ENCODE data around the gene ATP5MC2.

Gene ATP5MC2

GRCh38 chr12:53701518-53702264, 25.8 kb upstream of the ATP5MC2 start:
- Histone ChIP-seq H3K4me2 (ENCODE audit: low read depth, low read length, poor library complexity, severe bottlenecking) (no peak overlapping the region), H3K36me3 (ENCODE audit: low read length) (no peaks in the 10 kb centered on the region), H3K9me3 (ENCODE audit: insufficient read depth, low read length) (no peaks in the 10 kb centered on the region), H3K9ac (ENCODE audit: low read length) (no peak overlapping the region), H3K9me2 (replicated peaks; ENCODE audit: insufficient read depth, low read length) (no peaks in the 10 kb centered on the region), H3K4me3 (ENCODE audit: insufficient read depth, low read length, poor library complexity, severe bottlenecking) (no peak overlapping the region), H3K27ac (ENCODE audit: low read depth, low read length) (no peak overlapping the region), H3K27me3 (ENCODE audit: low read length) (no peaks in the 10 kb centered on the region), H2AFZ (ENCODE audit: low read depth, low read length, severe bottlenecking) (no peak overlapping the region), H3F3A (ENCODE audit: insufficient read depth) (no peaks in the 10 kb centered on the region), H3K79me2 (ENCODE audit: insufficient read depth, low read length) (no peaks in the 10 kb centered on the region), H4K20me1 (ENCODE audit: low read depth, low read length) (no peaks in the 10 kb centered on the region)
- TF ChIP-seq CTCF (IDR thresholded peaks at IDR 0.05; ENCODE audit: insufficient read depth, low read length, poor library complexity, severe bottlenecking): peak; percentile 89
- no peak for TF ChIP-seq EZH2phosphoT487 (conservative IDR thresholded peaks at IDR 0.05; ENCODE audit: low read length)

- Histone ChIP-seq H3K79me2 (ENCODE audit: insufficient read depth, low read length) (no peaks in the 10 kb centered on the region), H4K20me1 (ENCODE audit: low read depth, low read length) (no peaks in the 10 kb centered on the region), H3F3A (ENCODE audit: insufficient read depth) (no peaks in the 10 kb centered on the region), H3K9me3 (ENCODE audit: insufficient read depth, low read length) (no peaks in the 10 kb centered on the region), H3K9ac (ENCODE audit: low read length) (no peak overlapping the region), H3K9me2 (replicated peaks; ENCODE audit: insufficient read depth, low read length) (no peaks in the 10 kb centered on the region), H3K36me3 (ENCODE audit: low read length) (no peaks in the 10 kb centered on the region), H3K4me2 (ENCODE audit: low read depth, low read length, poor library complexity, severe bottlenecking) (no peak overlapping the region), H2AFZ (ENCODE audit: low read depth, low read length, severe bottlenecking) (no peak overlapping the region), H3K4me3 (ENCODE audit: insufficient read depth, low read length, poor library complexity, severe bottlenecking) (no peak overlapping the region), H3K27me3 (ENCODE audit: low read length) (no peaks in the 10 kb centered on the region), H3K27ac (ENCODE audit: low read depth, low read length) (no peak overlapping the region)
- TF ChIP-seq EZH2phosphoT487 (conservative IDR thresholded peaks at IDR 0.05; ENCODE audit: low read length) (no peak), CTCF (IDR thresholded peaks at IDR 0.05; ENCODE audit: insufficient read depth, low read length, poor library complexity, severe bottlenecking) (no peak)
Measured at GRCh38 chr12:53700567-53700966, 24.7 kb upstream of the ATP5MC2 start.

DNA sequence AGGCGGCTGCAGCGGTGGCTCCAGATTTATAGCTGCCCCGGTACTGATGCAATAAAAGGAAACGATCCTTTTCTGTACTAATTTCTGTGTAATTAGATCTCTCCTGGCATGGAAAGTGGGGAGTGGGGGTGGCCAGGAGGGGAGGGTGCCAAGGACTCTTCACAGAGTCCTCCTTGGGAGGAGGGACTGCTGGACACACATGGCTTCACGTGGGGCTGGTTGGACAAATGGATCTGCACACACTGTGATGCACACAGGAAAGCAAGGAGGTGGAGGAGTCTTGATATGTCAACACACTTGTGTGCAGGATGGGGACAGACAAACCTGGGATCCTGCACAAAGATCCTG, 23.8 kb upstream of the ATP5MC2 start:
- H4K20me1 ChIP-seq (ENCODE audit: low read depth, low read length): no peaks in the 10 kb centered on the region
- H2AFZ ChIP-seq (ENCODE audit: low read depth, low read length, severe bottlenecking): no peak overlapping the region
- H3K9me2 ChIP-seq (replicated peaks; ENCODE audit: insufficient read depth, low read length): no peaks in the 10 kb centered on the region
- no peaks in the 10 kb centered on the region for H3K36me3 ChIP-seq (ENCODE audit: low read length)
- H3K9ac ChIP-seq (ENCODE audit: low read length): no peak overlapping the region
- no peaks in the 10 kb centered on the region for H3K9me3 ChIP-seq (ENCODE audit: insufficient read depth, low read length)
- H3K27ac ChIP-seq (ENCODE audit: low read depth, low read length): no peak overlapping the region
- H3K4me3 ChIP-seq (ENCODE audit: insufficient read depth, low read length, poor library complexity, severe bottlenecking): no peak overlapping the region
- no peak overlapping the region for H3K4me2 ChIP-seq (ENCODE audit: low read depth, low read length, poor library complexity, severe bottlenecking)
- TF ChIP-seq EZH2phosphoT487 (conservative IDR thresholded peaks at IDR 0.05; ENCODE audit: low read length): no peak
- no peak for TF ChIP-seq CTCF (IDR thresholded peaks at IDR 0.05; ENCODE audit: insufficient read depth, low read length, poor library complexity, severe bottlenecking)
- no peaks in the 10 kb centered on the region for H3K79me2 ChIP-seq (ENCODE audit: insufficient read depth, low read length)
- no peaks in the 10 kb centered on the region for H3K27me3 ChIP-seq (ENCODE audit: low read length)
- no peaks in the 10 kb centered on the region for H3F3A ChIP-seq (ENCODE audit: insufficient read depth)

Data from SU-DHL-6 (cell line).